T-helper 2 cell treated with Interferon-gamma antibody and Interleukin-4, amounts not matched to agents 100 ng/mL and 5 ng/mL, for 36 hours (primary cell): ENCODE results near the gene KCNAB2. TPM values are rescaled to one million over a fixed set of nuclear protein-coding genes. Genes with fewer than 3 reads are reported as not detected.

Source experiments
- intact Hi-C: fragments of 100-400 bp; cut with micrococcal nuclease; formaldehyde crosslinking; loops from one replicate; pipeline ENCODE4 v1.15.1; 2023
- total RNA-seq: library from RNA; stranded (reverse); gene quantifications from 2 replicates; pipeline ENCODE4 v1.2.3, GENCODE V29; 2022

KCNAB2 gene
- total RNA-seq: 321 and 332 TPM in 2 replicates

DNA sequence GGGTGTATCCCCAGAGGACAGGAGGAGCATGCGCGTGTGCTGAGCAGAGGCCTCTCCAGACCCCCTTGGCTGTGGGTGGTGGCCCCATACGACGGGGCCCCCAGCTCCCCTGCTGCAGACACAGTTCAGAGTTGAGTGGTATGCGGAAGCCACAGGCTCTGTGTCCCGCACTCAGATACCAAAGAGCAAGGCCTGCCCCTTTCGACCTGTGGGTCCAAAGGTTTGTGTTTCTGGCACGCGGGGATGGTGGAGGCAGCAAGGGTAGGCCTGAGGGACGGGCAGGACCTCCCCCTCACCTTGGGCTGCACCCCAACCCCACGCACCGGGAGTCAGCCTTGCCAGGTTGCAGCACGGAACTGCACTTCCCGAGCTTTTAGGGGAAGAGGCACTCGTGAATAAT, at the start of gene KCNAB2:
Gene KCNAB2 (plus strand): TSS at position 328 of the 400 bp plus-strand sequence. CDS start 5,649 bp downstream, outside the sequence.
- intact Hi-C loops: no loop called here

DNA sequence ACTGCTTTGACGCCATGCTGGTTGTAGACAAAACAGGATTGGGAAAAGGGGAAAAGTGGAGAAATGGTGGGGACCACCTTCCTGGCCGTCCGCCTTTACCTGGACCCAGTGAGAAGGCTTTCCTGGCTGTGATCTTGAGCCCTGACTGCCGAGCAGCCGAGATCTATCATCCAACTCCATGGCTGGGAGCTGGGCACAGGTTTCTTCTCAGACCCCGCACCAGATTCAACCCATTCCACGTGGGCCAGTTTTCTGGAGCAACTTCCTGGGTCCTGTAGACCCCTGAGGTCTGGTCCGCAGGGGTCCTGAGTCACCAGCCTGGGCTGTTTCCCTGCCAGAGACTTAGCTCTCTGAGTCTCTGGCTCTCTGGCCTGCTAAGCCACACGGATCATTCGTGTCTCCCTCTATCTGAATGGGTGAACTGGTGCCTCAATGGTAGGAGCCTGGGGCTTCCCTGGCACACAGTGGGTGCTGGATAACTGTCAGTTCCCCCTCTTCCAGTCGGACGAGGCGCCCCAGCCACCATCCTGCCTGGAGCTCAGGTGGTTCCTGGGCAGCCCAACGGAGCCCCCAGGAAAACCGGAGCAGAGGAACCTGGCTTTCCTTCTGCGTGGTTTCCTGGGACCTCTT, 48.9 kb upstream of the KCNAB2 start:
- intact Hi-C loops: no loop called here

GRCh38 chr1:5997316-5997715, 48.4 kb upstream of the KCNAB2 start:
- intact Hi-C loops: no loop called here

DNA sequence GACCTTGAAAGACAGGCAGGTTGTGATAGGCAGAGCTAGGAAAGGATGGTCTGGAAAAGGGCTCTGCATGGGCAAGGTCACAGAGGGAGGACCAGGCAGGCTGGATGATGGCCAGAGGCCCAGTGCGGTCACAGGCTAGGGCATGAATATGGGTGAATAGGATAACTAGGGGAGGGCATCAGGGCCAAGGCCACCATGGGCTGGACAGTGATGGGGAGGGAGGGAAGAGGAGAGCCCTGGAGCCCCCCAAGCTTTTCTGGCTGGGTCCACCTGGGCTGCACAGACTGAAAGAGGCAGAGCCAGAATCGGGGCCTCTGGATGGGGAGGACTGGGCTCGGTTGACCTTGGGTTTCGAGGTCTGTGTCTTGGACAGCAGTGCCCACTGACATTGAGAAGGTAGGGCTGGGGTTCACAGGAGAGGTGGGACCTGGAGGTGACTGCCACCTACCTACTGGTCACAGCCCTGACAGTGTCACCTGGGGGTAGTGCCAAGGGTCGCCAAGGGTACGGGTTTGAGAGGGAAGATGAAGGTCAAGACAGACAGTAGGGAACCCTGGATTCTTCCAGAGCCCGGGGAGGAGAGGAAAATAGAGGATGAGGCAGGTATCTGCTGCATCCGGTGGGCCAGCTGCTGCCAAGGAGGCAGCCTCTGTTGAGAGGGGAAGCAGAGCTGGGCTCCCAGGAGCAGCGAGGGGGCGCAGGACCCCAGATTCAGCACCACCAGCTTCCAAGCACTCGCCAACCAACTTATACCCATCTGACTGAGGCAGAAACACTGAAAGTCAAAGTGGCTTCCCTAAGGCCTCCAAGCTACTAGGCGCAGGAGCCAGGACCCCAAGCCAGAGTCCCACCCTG, 47.4 kb upstream of the KCNAB2 start:
- intact Hi-C loops: no loop called here

DNA sequence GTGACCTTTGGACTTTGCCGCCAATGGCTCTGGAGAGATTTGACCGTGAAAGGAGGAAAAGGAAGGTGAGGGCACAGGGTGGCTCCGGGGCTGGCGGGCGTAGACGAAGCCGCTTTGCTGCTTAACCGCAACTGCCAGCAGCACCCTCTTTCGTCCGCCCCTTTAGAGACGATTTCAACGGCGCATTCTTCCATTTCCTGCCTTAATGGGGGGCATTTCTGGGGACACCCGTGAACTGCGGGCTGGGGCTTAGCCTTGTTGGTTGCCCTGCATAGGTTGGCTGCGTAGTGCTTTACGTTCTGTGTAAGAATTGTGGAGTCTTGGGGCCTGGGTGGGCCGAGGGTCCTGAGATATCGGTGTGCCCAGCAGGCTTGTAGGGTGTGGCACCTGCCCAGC, 46.8 kb upstream of the KCNAB2 start:
- intact Hi-C loops: no loop called here

GRCh38 chr1:5999711-6000443, 45.8 kb upstream of the KCNAB2 start:
- intact Hi-C loops: no loop called here

DNA sequence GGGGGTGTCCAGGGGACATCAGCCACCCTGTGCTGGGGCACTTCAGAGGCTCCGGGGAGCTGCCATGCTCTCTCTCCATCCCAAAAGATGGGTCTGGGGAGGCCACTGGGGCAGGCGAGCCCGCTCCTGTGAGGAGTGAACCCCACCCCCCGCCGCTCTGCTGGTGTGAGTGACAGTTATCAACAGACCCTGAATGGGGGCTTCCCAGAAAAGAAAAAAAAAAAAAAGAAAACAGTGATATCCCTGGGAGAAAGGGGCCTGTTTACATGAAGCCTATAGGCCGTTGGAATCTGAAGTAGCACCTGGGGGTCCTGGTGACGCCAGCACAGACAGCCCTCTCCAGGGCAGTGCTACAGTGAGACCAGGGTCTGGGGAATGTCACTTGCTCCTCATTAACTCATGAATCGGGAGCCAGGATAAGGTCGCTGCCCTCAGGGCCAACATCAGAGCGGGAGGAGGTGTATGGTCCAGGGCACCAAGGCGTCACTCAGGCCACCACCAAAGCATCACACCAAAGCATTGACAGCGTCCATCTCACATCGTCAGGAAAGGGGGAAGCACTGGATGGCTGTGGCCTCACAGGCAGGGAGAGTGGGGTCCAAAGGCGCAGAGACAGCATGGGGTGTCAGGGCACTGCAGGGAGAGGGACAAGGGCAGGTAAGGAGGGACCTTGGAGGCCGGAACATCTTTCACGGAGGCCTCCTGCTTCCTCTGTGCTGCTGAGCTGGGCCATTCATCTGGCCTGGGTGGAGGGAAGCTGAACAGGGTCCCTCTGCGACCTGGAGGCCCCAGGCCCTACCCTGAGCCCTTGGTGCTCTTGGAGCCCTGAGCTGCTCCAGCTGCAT, 45.0 kb upstream of the KCNAB2 start:
- intact Hi-C loops: no loop called here

GRCh38 chr1:6001992-6002576, 43.6 kb upstream of the KCNAB2 start:
- intact Hi-C loops: no loop called here

- intact Hi-C loops: no loop called here
Measured at GRCh38 chr1:6002714-6003501, 42.8 kb upstream of the KCNAB2 start.

DNA sequence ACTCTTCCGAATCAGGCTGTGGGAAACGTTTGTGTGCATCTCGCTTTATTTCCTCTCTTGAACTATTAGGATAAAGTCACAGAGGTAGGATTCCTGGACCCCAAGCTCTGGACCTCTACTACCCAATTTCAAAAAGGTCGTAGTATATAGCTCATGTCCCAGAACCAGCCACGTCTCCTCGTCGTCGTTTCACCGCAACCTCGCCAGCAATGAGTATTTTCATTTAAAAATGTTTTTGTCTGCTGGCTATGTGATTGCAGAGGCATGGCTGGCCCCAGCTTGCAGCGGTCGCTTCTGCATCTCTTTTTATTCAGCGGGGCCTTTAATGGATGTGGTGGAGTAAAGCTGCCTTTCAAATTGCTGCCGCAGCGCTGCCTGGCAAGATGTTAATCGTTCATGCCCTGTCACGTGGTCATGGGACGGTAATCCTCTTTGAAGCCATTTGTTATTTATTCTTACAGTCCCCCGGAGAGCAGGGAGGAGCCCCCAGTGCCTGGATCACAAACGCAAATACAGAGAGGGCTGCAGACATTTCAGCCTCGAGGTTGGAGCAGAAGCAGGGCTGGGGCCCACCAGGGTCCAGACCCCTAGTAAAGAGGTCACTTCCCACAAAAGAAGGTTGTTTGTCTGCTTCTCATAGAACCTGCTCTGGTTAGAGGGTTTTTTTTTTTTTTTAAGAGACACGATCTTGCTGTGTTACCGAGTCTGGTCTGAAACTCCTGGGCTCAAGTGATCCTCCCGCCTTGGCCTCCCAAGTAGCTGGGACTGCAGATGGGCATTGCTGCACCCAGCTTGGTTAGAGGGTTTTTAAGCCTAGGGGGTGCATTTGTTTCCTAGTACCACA, 41.9 kb upstream of the KCNAB2 start:
- intact Hi-C loops: no loop called here

DNA sequence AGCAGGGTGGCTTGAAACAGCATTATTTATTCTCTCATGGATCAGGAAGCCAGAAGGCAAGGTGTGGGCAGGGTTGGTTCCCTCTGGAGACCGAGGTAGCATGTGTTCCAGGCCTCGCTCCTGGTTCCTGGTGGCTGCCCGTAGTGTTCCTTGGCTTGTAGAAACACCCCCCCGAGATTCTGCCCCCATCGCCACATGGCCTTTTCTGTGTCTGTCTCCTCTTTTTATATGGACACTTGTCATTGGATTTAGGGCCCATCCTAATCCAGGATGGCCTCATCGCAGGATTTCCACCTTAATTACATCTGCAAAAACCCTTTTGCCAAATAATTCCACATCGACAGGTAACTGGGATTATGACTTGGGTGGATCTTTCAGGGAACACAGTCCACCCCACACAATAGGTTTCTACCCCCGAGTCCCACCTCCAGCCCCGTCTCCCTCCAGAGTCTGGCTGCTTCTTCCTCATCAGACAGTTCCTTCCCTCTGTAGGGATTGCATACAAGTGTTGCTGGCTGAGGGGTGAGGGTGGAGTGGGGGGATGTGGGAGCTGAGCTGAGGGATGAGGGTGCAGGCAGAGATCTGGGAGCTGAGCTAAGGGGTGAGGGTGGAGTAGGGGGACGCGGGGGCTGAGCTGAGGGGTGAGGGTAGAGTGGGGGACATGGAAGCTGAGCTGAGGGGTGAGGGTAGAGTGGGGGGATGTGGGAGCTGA, 41.1 kb upstream of the KCNAB2 start:
- intact Hi-C loops: no loop called here

DNA sequence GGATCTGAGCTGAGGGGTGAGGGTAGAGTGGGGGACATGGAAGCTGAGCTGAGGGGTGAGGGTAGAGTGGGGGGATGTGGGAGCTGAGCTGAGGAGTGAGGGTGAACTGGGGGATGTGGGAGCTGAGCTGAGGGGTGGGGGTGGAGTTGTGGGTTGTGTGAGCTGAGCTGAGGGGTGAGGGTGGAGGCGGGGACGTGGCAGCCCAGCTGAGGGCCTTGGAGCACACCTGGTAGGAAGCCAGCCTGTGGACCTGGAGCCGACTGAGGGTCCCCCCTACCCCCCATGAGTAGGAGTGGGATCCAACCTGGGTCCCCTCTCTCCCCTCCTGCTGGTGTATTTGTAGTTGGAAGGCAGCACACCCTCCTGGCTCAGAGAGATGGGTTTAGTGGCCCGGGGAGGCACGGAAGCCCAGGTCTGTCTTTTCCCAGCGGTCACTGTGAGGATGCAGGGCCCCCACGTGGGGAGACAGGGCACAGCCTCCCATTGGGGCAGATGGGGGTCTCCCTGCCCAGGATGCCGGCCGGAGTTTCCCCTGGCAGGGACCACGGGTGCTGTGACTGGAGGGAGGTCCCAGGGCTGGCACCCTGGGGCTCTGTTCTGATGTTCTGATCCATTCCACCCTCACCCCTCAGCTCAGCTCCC, 40.3 kb upstream of the KCNAB2 start:
- intact Hi-C loops: no loop called here

- intact Hi-C loops: no loop called here
Measured at GRCh38 chr1:6006882-6007281, 38.8 kb upstream of the KCNAB2 start.

DNA sequence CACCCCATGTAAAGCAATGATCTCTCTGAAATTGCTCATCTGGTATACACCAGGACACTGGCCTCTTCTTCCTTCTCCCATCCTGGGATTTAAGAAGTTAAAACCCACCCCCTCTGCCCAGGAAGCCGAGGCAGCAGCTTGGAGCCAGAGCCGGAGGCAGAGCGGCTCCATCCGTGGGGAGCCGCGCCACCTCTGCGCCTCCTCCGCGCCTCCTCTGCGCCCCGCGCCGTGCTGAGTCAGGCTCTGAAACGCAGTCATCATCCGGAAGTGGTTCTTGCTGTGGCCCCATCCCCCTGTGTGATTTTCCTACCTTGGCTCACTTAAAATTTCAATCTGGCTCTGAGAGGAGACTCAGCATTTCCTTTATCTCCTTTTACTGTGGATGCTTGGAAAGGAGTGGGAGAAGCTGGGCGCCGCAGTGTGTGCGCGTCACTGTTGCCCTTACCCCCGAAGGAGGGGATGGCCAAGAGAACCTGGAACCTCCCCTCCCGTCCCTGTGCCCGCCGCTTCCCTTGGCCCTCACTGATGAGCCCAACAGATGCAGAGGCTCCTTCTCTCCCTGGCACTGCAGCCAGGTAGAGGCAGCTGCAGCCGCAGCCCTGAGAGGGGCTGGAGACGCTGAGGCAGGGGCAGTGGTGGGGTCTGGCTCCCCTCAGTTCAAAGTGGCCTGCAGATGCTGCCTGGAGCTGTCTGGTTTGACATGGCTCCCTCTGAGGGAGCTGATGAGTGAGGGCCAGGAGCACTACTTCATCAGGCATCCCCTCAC, 38.2 kb upstream of the KCNAB2 start:
- intact Hi-C loops: no loop called here

DNA sequence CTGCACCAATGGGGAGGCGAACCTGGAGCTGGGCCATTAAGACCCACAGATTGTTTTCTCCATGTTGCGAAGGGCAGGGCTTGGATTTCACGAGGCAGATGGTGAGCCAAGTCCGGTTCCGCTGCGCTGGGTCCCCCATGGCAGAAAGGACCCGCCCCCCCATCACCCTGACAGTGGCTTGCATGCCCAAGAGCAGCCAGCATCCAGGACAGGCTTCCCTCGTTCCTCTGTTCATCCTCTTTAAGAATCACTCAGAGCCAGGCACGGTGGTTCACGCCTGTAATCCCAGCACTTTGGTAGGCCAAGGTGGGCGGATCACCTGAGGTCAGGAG, 37.6 kb upstream of the KCNAB2 start:
- intact Hi-C loops: no loop called here

- intact Hi-C loops: no loop called here
Measured at GRCh38 chr1:6008696-6009095, 37.0 kb upstream of the KCNAB2 start.
